Measurements from ENCODE around the gene KIF3A.
A peak's percentile ranks its signal among the peaks of the same experiment; 100 is the strongest.
"Not testable (repeated sequence)": the region's sequence is repeated elsewhere in the genome, so short reads cannot be mapped to it uniquely, and the experiment has no call there.

The KIF3A gene

DNA sequence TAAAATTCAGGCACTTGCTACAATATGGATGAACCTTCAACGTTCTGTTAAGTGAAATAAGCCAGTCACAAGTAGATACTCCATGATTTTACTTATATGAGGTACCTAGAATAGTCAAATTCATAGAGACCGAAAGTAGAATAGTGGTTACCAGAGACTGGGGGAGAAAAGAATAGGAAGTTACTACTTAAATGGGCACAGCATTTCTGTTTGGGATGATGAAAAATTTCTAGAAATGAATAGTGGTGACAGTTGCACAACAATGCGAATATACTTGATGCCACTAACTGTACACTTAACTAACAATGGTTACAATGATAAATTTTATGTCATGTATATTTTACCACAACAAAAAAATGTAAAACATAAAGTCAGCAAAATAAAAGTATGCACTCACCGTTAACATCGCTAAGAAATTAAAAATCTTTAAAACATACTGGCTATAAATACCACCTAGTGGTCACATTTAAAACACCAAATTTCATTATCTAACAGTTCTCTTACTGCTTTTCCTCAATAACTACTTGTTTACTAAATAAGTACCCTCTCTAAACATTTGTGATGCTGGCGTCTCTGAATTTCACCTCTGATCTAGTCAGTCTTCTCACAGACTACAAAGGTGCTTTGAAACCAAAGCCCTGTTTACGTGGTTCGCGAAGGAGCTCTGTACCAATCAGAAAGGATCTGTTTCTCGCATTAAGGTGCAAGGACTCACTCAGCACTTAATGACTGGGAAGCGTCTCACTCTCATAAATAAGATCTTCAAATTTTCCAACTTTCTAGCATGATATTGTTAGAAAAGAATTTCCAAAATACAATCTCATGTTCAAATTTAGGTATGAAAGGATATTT lies 22.7 kb downstream of the KIF3A start:
- no peak for DNase-seq

DNA sequence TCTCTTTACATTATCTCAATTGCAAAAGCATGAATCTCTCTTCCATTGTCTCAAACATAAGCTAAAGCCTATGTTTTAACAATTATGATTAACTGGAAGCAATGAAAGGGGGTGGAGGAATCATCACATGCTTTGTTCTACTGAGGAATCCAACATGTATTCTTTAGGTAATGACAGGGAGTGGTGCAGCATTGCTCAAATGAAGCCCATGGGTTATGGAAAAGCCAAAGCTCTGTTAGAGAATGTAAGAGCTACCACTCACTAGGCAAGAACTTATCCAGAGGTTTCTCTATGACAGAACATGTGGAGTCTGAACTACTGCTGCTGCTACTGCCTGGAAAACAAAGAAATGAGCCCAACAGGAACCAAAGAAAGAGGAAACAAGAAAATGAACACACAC lies 28.7 kb downstream of the KIF3A start:
- DNase-seq = no peak

DNA sequence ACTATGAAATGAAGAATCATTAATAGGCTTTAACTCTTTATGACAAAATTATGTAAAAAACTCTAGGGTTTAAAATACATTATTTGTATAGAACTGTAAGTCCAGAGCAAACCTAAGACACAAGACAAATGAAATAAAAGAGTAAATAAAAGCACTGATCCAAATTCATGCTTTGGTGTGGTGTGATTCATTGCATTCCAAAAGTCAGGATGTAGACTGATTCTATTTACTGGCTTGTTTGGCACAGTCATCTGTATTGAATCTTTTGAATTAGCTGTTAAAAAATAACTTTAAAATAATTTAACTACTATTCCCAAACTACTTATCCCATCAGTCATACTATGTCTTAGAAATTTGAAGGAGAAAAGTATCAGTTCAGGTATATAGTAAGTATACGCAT lies 32.5 kb downstream of the KIF3A start:
- no peak for DNase-seq

GRCh38 chr5:132695956-132696355 lies 41.4 kb downstream of the KIF3A start:
- DNase-seq = no peak

DNA sequence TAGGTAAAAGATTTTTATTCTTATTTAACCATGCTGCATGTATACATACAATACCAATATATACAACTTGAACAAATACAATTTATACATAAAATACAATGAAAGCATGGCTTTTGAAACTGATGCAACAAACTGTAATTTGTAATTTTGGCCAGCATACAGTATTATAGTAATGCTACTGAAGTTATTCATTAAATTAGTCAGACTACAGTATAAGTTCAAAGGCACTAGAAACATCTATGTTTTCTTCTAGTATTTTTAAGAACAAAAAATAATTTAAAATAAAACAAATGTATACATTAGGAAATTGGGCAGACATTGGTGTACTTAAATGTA lies 44.7 kb downstream of the KIF3A start:
- no peak for DNase-seq

- DNase-seq = not testable (repeated sequence)
Measured at GRCh38 chr5:132691755-132692631, 45.4 kb downstream of the KIF3A start.

- DNase-seq = no peak
Measured at GRCh38 chr5:132690156-132690555, 47.2 kb downstream of the KIF3A start.

DNA sequence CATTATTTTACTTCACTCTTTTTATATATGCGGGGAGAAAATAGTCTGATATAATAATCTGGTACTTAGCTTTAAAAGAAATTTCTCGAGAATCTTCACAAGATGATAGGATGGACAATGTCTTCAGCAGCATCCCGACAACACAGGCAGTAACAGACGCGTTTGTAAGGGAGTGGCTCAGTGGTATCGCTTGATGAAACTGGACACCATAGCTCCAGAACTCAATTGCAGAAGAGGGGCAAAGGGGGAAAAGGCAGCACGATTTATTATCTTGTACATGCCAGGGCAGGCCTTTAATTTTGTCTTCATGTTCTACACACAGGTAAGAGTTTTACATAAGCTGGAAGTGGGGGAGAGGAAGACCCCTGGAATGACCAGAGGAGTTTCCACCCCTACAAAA lies 47.8 kb downstream of the KIF3A start:
- no peak for DNase-seq

GRCh38 chr5:132688536-132689339 lies 48.6 kb downstream of the KIF3A start:
- peak; percentile 42 for DNase-seq

GRCh38 chr5:132687995-132688394 lies 49.4 kb downstream of the KIF3A start:
- DNase-seq = peak; percentile 41

- DNase-seq = no peak
Measured at GRCh38 chr5:132686193-132686592, 51.2 kb downstream of the KIF3A start.

GRCh38 chr5:132684922-132685720 lies 52.2 kb downstream of the KIF3A start:
- peak; percentile 42 for DNase-seq

- no peak for DNase-seq
Measured at GRCh38 chr5:132684491-132684890, 52.9 kb downstream of the KIF3A start.

DNA sequence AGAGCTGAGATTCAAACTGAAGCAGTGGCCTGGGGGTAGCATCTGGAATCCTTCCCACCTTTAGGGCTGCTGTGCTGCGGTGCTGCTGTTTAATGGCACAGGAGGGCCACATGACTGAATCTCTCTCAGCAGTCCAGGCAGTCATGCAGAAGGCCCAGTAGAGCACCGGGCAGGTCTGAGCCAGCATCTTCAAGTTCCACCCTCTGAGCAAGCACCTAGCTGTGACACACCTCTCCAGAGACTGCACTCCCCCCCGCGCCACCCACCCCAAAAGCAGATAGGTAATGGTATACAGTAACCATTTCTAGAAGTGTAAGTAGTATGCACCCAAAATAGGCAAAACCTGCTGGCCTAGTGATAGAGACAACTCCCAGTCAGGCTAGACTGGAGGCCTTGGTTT lies 55.4 kb downstream of the KIF3A start:
- DNase-seq = no peak

GRCh38 chr5:132681476-132681831 lies 55.9 kb downstream of the KIF3A start:
- DNase-seq = no peak

DNA sequence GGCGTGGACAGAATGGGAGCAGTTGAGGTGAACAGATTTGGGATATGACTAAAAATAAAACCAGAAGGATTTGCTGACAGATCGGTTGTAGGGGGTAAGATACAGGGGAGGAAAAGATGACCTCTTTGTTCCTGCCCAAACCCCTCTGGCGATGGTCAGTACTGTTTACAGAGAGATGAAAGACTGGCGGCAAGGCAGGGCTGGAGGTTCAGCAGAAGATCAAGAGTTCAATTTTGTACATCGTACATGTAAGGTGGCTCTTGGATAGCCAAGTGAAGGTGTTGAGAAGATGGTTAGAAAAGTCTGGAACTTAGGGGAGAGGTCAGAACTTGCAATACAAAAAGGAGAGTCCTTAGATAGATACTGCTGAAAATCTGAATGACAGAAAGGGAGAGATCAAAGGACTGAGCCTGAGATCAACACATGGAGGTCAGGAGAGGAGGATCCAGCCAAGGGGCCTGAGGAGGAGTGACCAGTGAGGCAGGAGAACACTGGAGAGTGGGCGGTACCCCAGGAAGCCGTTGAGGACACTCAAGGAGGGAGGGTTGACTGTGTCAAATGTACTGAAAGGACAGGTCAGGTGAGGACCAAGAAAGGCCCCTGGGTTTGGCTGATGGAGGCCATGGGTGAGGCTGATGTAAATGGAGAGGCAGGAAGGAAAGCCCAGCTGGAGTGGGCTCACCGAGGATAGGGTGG lies 56.4 kb downstream of the KIF3A start:
- DNase-seq = no peak

GRCh38 chr5:132679717-132680380 lies 57.5 kb downstream of the KIF3A start:
- DNase-seq = no peak

DNA sequence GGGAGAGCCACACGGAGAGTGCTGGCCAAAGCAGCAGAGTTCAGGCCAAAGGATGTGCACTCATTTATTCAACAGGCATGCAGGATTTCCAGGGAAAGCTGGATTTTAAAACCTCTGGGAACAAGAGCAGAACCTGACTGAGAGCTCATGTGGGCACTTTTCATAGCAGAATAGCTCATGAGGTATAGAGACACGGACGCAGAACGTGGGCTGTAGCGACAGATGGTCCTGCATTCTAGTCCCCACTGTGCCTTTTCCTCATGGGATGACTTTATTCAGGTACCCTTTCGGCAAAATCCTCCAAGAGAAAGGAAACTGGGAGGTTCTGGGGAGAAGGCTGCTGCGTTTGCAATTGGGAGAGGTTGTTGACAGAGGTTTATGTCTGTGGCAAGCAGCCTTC lies 58.2 kb downstream of the KIF3A start:
- DNase-seq = no peak

DNA sequence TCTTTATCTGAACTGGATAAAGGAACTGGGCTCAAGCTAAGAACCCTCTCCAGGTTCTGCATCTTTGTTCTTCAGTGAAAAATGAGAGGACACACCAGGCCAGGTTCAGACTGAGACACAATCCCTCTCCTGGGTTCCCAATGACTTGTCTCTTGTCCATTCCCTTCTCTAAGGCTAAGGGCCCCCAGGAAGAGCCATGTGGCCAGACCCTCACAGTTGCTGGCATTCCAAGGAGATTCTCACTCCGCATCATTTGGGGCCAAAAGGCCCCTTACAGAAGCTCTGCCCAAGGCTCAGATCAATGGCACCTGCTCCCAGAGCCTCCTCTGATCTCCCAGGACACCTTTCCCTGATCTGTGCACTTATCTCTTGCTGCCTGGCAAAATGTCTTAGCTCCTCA lies 58.6 kb downstream of the KIF3A start:
- no peak for DNase-seq

- no peak for DNase-seq
Measured at GRCh38 chr5:132677682-132678400, 59.5 kb downstream of the KIF3A start.

DNA sequence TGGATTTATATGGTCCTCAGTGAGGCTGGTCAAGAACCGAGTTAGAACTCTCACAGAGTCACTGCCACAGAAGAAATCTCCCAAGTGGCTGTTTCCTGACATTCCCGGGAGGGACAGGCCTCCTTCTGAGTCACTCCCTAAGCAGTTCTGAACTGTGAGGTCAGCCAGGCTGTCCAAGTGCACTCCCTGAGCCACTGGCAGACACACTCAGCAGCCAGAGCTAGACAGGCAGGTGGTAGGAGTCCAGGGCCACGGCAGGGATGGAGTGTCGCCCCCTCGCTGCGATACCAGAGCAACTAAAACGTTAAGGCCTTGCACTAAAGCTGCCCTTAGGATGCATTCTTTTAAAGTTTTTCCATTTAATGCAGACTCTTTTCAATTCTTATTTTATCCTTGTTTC lies 60.2 kb downstream of the KIF3A start:
- DNase-seq = no peak

Measured in activated CD4-positive, alpha-beta T cell treated with anti-CD3 and anti-CD28 coated beads for 48 hours (primary cell).